Natural killer cell (primary cell): Measurements from ENCODE around the gene CBLN1. TPM values are rescaled to one million over a fixed set of nuclear protein-coding genes. Genes with fewer than 3 reads are reported as not detected.

Experiments
- ATAC-seq, 3 donors: fragments of 150-1000 bp in 2 of 3; fragments of 200-7000 bp in 1 of 3; cut with Tn5 transposase; 1 replicate in 1 of 3; 2 replicates in 2 of 3; pipeline ENCODE4 v1.10.0; 2021; ENCODE audit warnings: mild to moderate bottlenecking in 2 of 3, moderate library complexity in 2 of 3
- DNase-seq, 2 donors: peaks; one replicate each; pipeline versions ENCODE4 v3.0.0 to v3.0.0-alpha.2; 2013 to 2021; ENCODE audit warnings: mixed read lengths in 1 of 2
- H3K27ac ChIP-seq: one replicate; pipeline ENCODE4 v1.5.1; 2013; ENCODE audit warnings: mild to moderate bottlenecking, low read length
- H3K27me3 ChIP-seq: one replicate; pipeline ENCODE4 v1.6.1; 2013; ENCODE audit warnings: low read length; ENCODE audit not compliant: control insufficient read depth, insufficient read depth
- H3K36me3 ChIP-seq: one replicate; pipeline ENCODE4 v1.6.1; 2013; ENCODE audit warnings: low read length; ENCODE audit not compliant: control insufficient read depth, insufficient read depth
- H3K4me1 ChIP-seq: one replicate; pipeline ENCODE4 v1.6.1; 2013; ENCODE audit warnings: low read length; ENCODE audit not compliant: control insufficient read depth, insufficient read depth
- H3K4me3 ChIP-seq: one replicate; pipeline ENCODE4 v1.5.1; 2013; ENCODE audit warnings: low read length
- H3K9me3 ChIP-seq: one replicate; pipeline ENCODE4 v1.6.1; 2013; ENCODE audit warnings: low read length; ENCODE audit not compliant: control insufficient read depth, insufficient read depth
- H3K27ac Mint-ChIP-seq, 2 donors: one replicate each; pipeline ENCODE4 v1.8.0; 2022; ENCODE audit warnings: mild to moderate bottlenecking in 2 of 2, mixed read lengths in 2 of 2, moderate library complexity in 1 of 2
- H3K27me3 Mint-ChIP-seq, 2 donors: one replicate each; pipeline ENCODE4 v1.8.0; 2022; ENCODE audit warnings: low read depth in 2 of 2, mixed read lengths in 2 of 2
- H3K36me3 Mint-ChIP-seq: one replicate; pipeline ENCODE4 v1.8.0; 2022; ENCODE audit warnings: mixed read lengths
- H3K4me1 Mint-ChIP-seq, 2 donors: one replicate each; pipeline ENCODE4 v1.8.0; 2022; ENCODE audit warnings: mixed read lengths in 2 of 2
- H3K4me3 Mint-ChIP-seq: one replicate; pipeline ENCODE4 v1.8.0; 2022; ENCODE audit warnings: mild to moderate bottlenecking, moderate library complexity, mixed read lengths
- H3K9me3 Mint-ChIP-seq, 2 donors: one replicate each; pipeline ENCODE4 v1.8.0; 2022; ENCODE audit warnings: mixed read lengths in 2 of 2
- WGBS: methylation state at CpG from one replicate; pipeline ENCODE4 v1.1.7; 2013; ENCODE audit warnings: missing lambda C conversion rate; ENCODE audit not compliant: insufficient coverage; 5-methylcytosine and 5-hydroxymethylcytosine counted together
- intact Hi-C: fragments of 100-400 bp; cut with micrococcal nuclease; formaldehyde crosslinking; loops from one replicate; pipeline ENCODE4 v1.14.2; 2022
- total RNA-seq, 4 donors: library from RNA; stranded (reverse); fragments of 120-200 nt in 1 of 4; gene quantifications; one replicate each; pipeline versions ENCODE4 v1.2.3 to v1.2.4, GENCODE V29; 2013 to 2022
- TF ChIP-seq, protein P1 (sequence below): fragments of 200-600 bp; IDR thresholded peaks from one replicate; pipeline ENCODE4 v1.8.0; 2022; ENCODE audit warnings: antibody characterized with exemption

Gene CBLN1
- total RNA-seq, 3 donors from 2014 or later (not counting 1 experiment from before 2014, with no cell fraction given), result not detected

DNA sequence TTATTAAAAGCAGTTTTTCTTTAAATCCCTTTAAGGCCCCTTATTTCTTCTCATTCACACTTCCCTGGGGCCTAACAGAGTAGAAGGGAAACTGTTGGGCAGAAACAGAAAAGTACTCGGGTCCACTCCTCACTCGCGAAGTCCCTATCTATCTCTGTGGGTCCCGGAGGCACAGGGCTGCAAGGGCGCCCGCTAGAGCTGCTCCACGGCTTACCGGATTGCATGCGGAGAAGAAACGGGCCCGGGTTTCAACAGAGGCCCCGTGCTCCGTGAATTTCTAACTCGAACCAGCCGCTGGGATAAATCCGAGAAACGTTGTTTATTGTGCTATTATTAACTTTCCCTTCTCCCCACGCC is 4.3 kb downstream of the CBLN1 start:
- Mint-ChIP-seq H3K27ac (no peak overlapping the region), H3K36me3 (peaks cover 7% of the 10 kb centered on the region), H3K4me1 (peaks cover 0 to 4% of the 10 kb centered on the region in 2 donors), H3K9me3 (no peaks in the 10 kb centered on the region), H3K27me3 (peaks cover 57% of the 10 kb centered on the region in 2 donors), H3K4me3 (no peak overlapping the region)
- H3K27me3 ChIP-seq, result peaks cover 47% of the 10 kb centered on the region
- ATAC-seq (no peak), DNase-seq (no peak)
- peaks cover 6% of the 10 kb centered on the region for H3K4me1 ChIP-seq
- H3K27ac ChIP-seq, result no peak overlapping the region
- intact Hi-C loops, result no loop called here
- H3K36me3 ChIP-seq, result no peaks in the 10 kb centered on the region
- WGBS, result 7% methylated on average over 18 of the region's 18 CpGs
- no peaks in the 10 kb centered on the region for H3K9me3 ChIP-seq
- TF ChIP-seq, protein P1, sequence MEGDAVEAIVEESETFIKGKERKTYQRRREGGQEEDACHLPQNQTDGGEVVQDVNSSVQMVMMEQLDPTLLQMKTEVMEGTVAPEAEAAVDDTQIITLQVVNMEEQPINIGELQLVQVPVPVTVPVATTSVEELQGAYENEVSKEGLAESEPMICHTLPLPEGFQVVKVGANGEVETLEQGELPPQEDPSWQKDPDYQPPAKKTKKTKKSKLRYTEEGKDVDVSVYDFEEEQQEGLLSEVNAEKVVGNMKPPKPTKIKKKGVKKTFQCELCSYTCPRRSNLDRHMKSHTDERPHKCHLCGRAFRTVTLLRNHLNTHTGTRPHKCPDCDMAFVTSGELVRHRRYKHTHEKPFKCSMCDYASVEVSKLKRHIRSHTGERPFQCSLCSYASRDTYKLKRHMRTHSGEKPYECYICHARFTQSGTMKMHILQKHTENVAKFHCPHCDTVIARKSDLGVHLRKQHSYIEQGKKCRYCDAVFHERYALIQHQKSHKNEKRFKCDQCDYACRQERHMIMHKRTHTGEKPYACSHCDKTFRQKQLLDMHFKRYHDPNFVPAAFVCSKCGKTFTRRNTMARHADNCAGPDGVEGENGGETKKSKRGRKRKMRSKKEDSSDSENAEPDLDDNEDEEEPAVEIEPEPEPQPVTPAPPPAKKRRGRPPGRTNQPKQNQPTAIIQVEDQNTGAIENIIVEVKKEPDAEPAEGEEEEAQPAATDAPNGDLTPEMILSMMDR, result no peak
- no peak overlapping the region for H3K4me3 ChIP-seq

DNA sequence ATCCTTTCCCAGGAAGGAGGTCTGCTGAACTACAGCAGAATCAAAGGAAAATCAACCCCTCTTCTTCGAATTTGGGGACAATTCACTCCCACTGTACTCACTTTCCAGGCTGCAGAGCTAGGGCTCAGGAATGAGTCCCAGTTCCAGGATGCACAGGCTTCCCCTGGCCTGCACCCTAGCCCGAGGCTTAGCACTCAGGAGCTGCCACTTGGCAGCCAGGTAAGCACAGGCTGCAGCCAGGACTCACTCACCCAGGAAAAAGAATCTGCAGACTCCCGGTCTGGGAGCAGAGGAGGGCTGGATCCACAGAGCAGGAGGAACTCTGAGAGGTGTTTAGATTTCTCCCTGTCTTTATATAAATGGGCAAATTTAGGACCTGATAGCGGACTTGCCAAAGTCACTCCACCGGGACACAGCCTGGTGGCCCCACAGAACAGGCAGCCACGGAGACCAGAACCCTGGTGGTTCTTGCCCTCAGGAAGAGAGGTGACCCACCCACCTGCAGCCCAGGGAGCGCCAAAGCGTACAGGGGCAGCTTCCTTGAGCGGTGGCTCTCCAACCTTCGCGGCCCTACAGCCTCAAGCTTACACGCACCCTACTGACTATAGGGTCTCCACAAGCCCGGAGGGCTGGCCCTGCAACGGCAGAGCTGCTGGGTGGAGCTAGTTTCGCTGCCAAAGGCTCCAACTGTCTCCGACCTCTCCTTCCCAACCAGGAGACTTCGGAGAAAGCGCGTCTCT is 4.8 kb downstream of the CBLN1 start:
- Mint-ChIP-seq H3K27me3 (peaks cover 56 to 57% of the 10 kb centered on the region in 2 donors), H3K9me3 (no peaks in the 10 kb centered on the region), H3K27ac (no peak overlapping the region), H3K36me3 (peaks cover 7% of the 10 kb centered on the region), H3K4me1 (peaks cover 0 to 4% of the 10 kb centered on the region in 2 donors), H3K4me3 (no peak overlapping the region)
- ATAC-seq (no peak), DNase-seq (no peak)
- Histone ChIP-seq H3K4me1 (peaks cover 6% of the 10 kb centered on the region), H3K27ac (no peak overlapping the region), H3K27me3 (peaks cover 46% of the 10 kb centered on the region), H3K9me3 (no peaks in the 10 kb centered on the region), H3K36me3 (no peaks in the 10 kb centered on the region), H3K4me3 (no peak overlapping the region)
- TF ChIP-seq, protein P1, result no peak
- WGBS, result 10% methylated on average over 19 of the region's 19 CpGs
- intact Hi-C loops, result no loop called here

- H3K4me1 ChIP-seq, result peaks cover 2% of the 10 kb centered on the region
- intact Hi-C loops, result no loop called here
- H3K36me3 Mint-ChIP-seq, result peaks cover 7% of the 10 kb centered on the region
- H3K36me3 ChIP-seq, result no peaks in the 10 kb centered on the region
- TF ChIP-seq, protein P1, result no peak
- H3K27ac ChIP-seq, result no peak overlapping the region
- H3K27me3 ChIP-seq, result peaks cover 43% of the 10 kb centered on the region
- no peak overlapping the region for H3K27ac Mint-ChIP-seq
- H3K9me3 Mint-ChIP-seq, result no peaks in the 10 kb centered on the region
- H3K9me3 ChIP-seq, result no peaks in the 10 kb centered on the region
- WGBS, result 29% methylated on average over 5 of the region's 5 CpGs
- no peak for ATAC-seq
- H3K4me3 ChIP-seq, result no peak overlapping the region
- H3K4me1 Mint-ChIP-seq, result peaks cover 0 to 4% of the 10 kb centered on the region in 2 donors
- H3K4me3 Mint-ChIP-seq, result no peak overlapping the region
- no peak for DNase-seq
- peaks cover 56 to 57% of the 10 kb centered on the region in 2 donors for H3K27me3 Mint-ChIP-seq
Observed at GRCh38 chr16:49275870-49276269, 5.8 kb downstream of the CBLN1 start.
